Lower lobe of right lung (tissue), 2 donors: ENCODE results near the gene ELK4. TPM values are rescaled to one million over a fixed set of nuclear protein-coding genes. Genes with fewer than 3 reads are reported as not detected.

Experiments used
- ATAC-seq, 2 donors: fragments of 200-7000 bp; cut with Tn5 transposase; one replicate each; pipeline ENCODE4 v1.9.1; 2020 to 2022; ENCODE audit warnings: mild to moderate bottlenecking in 2 of 2, moderate library complexity in 2 of 2
- DNase-seq: peaks from one replicate; pipeline ENCODE4 v3.0.0-alpha.2; 2020
- H3K27ac ChIP-seq: fragments of 200-600 bp; one replicate; pipeline ENCODE4 v1.8.0; 2022
- H3K27me3 ChIP-seq: fragments of 200-600 bp; one replicate; pipeline ENCODE4 v1.8.0; 2022; ENCODE audit warnings: low read depth
- H3K36me3 ChIP-seq: fragments of 200-600 bp; one replicate; pipeline ENCODE4 v1.8.0; 2022; ENCODE audit warnings: mild to moderate bottlenecking
- H3K4me1 ChIP-seq: fragments of 200-600 bp; one replicate; pipeline ENCODE4 v1.8.0; 2022
- H3K4me3 ChIP-seq: fragments of 200-600 bp; one replicate; pipeline ENCODE4 v1.8.0; 2022; ENCODE audit warnings: mild to moderate bottlenecking
- H3K9me3 ChIP-seq: fragments of 200-600 bp; one replicate; pipeline ENCODE4 v1.8.0; 2022
- CTCF ChIP-seq: fragments of 200-600 bp; IDR thresholded peaks from one replicate; pipeline ENCODE4 v1.8.0; 2022; ENCODE audit warnings: antibody characterized with exemption, mild to moderate bottlenecking
- intact Hi-C: fragments of 100-400 bp; cut with DNase I; formaldehyde crosslinking; loops from one replicate; pipeline ENCODE4 v1.11.0; 2022
- total RNA-seq: library from RNA; stranded (reverse); fragmentation: NEBNext Ultra II Directional; extraction: Animal tissue kit (Norgen Biotek cat#: 25700); gene quantifications from one replicate; pipeline ENCODE4 v1.2.1, GENCODE V29; 2021
- donor health status: DM: no; HTN: yes; CAD: no; lungs with severe emphysema.

The ELK4 gene
- total RNA-seq, 1 donor from 2014 or later: 62.8 TPM

GRCh38 chr1:205652984-205653383 is 21.2 kb upstream of the ELK4 start:
- H3K27ac ChIP-seq: no peak overlapping the region
- no peak for DNase-seq
- intact Hi-C loops: loop anchor here (10.0 kb wide), 1 partner anchor 58 kb away; no protein-coding TSS in a partner anchor
- H3K9me3 ChIP-seq: no peaks in the 10 kb centered on the region
- TF ChIP-seq CTCF: no peak
- no peak overlapping the region for H3K4me3 ChIP-seq
- ATAC-seq: no peak
- H3K36me3 ChIP-seq: no peaks in the 10 kb centered on the region
- H3K4me1 ChIP-seq: no peaks in the 10 kb centered on the region
- H3K27me3 ChIP-seq: no peaks in the 10 kb centered on the region

- Histone ChIP-seq H3K27ac (no peak overlapping the region), H3K27me3 (no peaks in the 10 kb centered on the region), H3K36me3 (no peaks in the 10 kb centered on the region), H3K4me1 (no peaks in the 10 kb centered on the region), H3K9me3 (no peaks in the 10 kb centered on the region), H3K4me3 (no peak overlapping the region)
- intact Hi-C loops: loop anchor here (10.0 kb wide), 1 partner anchor 55 kb away; no protein-coding TSS in a partner anchor
- TF ChIP-seq CTCF: no peak
- no peak for ATAC-seq
- DNase-seq: no peak
Observed at GRCh38 chr1:205650241-205650640, 18.4 kb upstream of the ELK4 start.

GRCh38 chr1:205645519-205645918 is 13.7 kb upstream of the ELK4 start:
- H3K4me3 ChIP-seq: no peak overlapping the region
- H3K27me3 ChIP-seq: no peaks in the 10 kb centered on the region
- H3K36me3 ChIP-seq: no peaks in the 10 kb centered on the region
- DNase-seq: no peak
- no peaks in the 10 kb centered on the region for H3K4me1 ChIP-seq
- H3K27ac ChIP-seq: no peak overlapping the region
- no peaks in the 10 kb centered on the region for H3K9me3 ChIP-seq
- ATAC-seq: no peak
- no peak for TF ChIP-seq CTCF
- intact Hi-C loops: no loop called here

- H3K36me3 ChIP-seq: no peaks in the 10 kb centered on the region
- ATAC-seq: no peak
- intact Hi-C loops: no loop called here
- H3K27ac ChIP-seq: no peak overlapping the region
- H3K9me3 ChIP-seq: no peaks in the 10 kb centered on the region
- TF ChIP-seq CTCF: no peak
- no peak for DNase-seq
- H3K4me3 ChIP-seq: no peak overlapping the region
- H3K27me3 ChIP-seq: no peaks in the 10 kb centered on the region
- H3K4me1 ChIP-seq: no peaks in the 10 kb centered on the region
Observed at GRCh38 chr1:205642679-205643307, 11.0 kb upstream of the ELK4 start.

- H3K4me1 ChIP-seq: no peaks in the 10 kb centered on the region
- H3K4me3 ChIP-seq: no peak overlapping the region
- TF ChIP-seq CTCF: no peak
- no peak overlapping the region for H3K27ac ChIP-seq
- H3K36me3 ChIP-seq: no peaks in the 10 kb centered on the region
- H3K9me3 ChIP-seq: no peaks in the 10 kb centered on the region
- no peaks in the 10 kb centered on the region for H3K27me3 ChIP-seq
- intact Hi-C loops: no loop called here
- DNase-seq (no peak), ATAC-seq (no peak)
Observed at GRCh38 chr1:205639567-205639966, 7.8 kb upstream of the ELK4 start.
